Activated CD4-positive, alpha-beta T cell treated with anti-CD3 and anti-CD28 coated beads for 48 hours (primary cell): ENCODE data around the gene FAM170B.
A peak's percentile ranks its signal among the peaks of the same experiment; 100 is the strongest.

Source experiments
- DNase-seq: peaks from one replicate; pipeline ENCODE4 v3.0.0-alpha.2; 2020

The FAM170B gene

GRCh38 chr10:49168831-49169500 is 35.1 kb upstream of the FAM170B start:
- DNase-seq = no peak

DNA sequence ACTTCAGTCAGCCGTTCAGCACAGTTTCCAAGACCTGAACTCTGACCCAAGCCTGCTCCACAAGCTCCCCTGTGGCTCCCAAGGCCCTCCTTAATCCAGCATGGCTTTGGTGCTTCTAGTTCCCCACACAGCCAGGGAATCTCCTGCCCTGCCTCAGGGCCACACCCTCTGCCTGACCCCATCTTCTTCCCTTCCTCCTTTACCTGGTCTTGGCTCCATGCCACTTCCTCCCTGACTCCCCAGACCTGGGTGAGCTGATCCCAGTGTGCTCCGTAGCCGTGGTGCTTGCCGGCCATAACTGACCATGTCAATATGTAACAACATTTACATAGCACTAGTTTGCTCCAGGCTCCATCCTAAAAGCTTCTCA is 34.3 kb upstream of the FAM170B start:
- no peak for DNase-seq

GRCh38 chr10:49167425-49168170 is 33.8 kb upstream of the FAM170B start:
- DNase-seq = no peak

GRCh38 chr10:49166484-49167400 is 32.9 kb upstream of the FAM170B start:
- no peak for DNase-seq

- DNase-seq = no peak
Observed at GRCh38 chr10:49165821-49166483, 32.1 kb upstream of the FAM170B start.

DNA sequence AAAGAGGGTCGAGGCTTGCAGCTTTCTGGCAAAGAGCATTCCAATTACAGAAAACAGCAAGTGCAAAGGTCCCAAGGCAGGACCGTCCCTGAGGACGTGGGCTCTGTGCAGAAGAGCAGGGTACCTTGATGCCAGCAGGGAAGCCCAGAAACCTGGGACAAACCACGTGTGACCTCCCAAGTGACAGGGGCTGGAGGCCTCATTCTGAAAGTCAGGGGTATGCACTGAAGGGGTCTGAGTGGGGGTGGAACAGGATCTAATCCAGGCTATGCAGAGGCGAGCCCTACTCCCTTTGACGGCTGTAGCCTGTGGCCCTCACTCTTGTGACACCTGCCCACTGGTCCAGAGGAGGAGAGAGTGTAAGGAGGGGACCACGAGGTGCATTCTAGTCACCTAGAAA is 31.4 kb upstream of the FAM170B start:
- DNase-seq = no peak

- peak; percentile 58 for DNase-seq
Observed at GRCh38 chr10:49164559-49165188, 30.9 kb upstream of the FAM170B start.

DNA sequence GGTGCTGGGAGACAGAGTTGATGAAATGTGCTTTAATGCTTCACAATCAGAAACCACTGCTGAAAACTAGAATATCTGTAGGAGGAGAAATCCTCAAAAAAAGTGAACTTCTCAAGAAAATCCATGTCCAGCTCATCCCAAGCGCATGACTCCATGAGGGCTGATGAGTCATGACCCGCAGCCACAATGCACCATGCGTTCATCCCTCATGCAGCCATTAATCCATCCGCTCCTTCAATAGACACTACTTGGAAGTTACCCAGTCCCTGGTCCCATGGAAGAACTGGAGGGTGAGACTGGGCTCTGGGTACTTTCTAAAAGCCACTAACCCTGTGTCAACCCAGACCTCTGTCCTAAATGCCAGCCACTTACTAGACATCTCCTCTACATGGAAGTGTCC is 29.9 kb upstream of the FAM170B start:
- DNase-seq = no peak

DNA sequence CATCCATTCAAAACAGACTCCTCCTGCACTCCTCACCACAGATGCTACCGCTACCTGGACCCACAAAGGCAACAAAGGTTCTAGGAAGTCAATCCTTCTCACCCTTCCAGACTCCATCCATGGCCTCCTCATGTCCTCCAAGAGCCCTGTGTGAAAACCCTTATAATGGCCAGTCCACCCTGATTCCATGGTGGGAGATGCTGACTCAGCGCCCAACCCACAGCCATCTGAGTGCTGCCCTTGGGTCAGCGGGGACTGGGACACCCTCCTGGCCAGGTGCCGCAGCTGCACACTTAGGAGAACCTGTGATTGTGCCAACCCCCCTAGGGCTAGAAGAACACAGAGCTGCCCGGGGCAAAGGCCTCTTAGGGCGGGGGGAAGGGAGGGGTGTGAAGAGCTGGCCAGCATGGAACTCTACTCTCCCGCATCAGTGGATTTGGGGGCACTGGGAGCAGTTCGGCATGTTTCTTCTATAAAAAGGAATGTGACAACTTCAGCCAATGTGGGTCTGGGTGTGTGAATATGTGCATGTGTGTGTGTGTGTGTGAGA is 29.0 kb upstream of the FAM170B start:
- DNase-seq = no peak

DNA sequence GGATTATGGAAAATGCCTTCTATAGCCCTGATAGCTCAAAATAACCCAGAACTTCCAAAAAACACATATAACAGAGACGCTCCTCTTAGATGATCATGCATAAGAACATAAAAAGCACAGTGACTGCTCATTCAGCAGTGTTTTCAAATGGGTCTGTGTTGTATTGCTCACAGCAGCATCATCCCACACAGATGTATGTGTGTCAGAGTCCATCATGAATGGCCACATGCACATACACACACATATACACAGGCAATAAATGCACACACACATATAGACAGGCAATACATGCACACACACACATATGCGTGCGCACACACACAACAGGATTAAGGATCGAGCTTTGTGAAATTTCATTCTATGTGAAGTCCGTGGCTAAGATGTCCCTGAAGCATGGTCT is 28.2 kb upstream of the FAM170B start:
- DNase-seq = no peak

DNA sequence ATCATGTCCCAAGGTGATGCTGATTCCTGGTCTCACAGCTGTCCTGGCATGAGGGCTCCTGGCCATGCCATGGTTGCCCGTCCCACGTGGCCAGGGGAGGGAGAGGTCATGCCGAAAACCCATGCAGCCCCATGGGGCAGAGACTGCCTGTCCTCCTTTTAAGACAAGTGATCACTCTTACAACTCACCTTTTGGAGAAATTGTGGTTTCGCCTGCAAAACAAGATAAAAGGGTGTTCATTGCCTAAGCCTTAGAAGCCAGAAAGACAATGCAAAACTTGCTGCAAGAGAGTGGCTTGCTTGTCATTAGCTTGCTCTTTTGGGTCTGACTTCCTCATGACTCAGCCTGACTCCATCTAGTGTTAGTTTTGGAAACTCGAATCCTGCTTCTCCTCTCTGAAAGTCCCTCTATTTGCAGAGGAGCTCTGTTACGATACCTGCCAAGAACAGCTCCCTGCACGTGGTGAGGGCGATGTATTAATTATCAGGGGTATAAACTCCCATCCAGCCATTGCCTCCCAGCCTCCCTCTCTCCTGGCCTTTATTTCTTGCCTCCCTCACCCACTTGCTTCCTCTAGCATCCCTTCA is 27.7 kb upstream of the FAM170B start:
- no peak for DNase-seq

DNA sequence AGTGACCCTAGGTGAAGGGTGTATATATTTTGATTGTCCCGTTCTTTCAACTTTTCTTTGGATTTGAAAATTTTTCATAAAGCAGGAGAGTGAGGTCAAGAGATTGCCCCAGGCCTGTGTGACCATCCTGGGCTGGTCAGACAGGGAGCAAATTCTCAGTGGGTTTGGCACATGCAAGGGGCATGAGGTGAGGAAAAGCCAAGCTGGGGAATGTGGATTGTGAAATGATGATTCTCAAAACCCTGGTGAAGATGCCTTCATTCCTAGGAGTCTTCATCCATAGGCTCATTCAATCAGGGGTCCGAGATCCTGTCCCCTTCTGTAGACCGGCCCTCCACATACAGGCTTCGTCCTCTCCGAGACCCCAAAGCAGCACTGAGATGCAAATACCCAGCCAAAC is 27.0 kb upstream of the FAM170B start:
- no peak for DNase-seq

GRCh38 chr10:49160110-49160509 is 26.3 kb upstream of the FAM170B start:
- no peak for DNase-seq

- no peak for DNase-seq
Observed at GRCh38 chr10:49158915-49159314, 25.1 kb upstream of the FAM170B start.

GRCh38 chr10:49158404-49158803 is 24.6 kb upstream of the FAM170B start:
- no peak for DNase-seq

GRCh38 chr10:49157229-49157628 is 23.4 kb upstream of the FAM170B start:
- no peak for DNase-seq

- DNase-seq = no peak
Observed at GRCh38 chr10:49154641-49155040, 20.8 kb upstream of the FAM170B start.

- DNase-seq = no peak
Observed at GRCh38 chr10:49153971-49154370, 20.1 kb upstream of the FAM170B start.

DNA sequence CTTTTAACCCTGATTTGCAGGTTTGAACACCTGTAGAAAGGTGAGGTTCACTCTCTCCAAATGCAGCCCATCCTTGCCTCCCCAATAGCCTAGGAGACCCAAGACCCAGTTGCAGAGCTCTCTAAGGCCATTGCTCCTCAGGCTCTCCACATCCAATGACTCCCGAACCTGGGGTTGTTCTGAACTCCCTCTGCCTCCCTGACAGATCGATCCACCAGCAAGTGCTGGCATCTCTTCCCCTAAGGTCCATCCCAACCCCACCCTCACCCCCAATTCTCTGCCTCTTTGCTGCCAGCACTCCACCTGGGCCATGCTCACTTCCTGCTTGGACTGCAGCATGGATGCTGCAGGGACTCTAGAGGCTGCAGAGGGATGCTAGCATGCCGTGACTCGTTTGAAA is 19.3 kb upstream of the FAM170B start:
- no peak for DNase-seq

DNA sequence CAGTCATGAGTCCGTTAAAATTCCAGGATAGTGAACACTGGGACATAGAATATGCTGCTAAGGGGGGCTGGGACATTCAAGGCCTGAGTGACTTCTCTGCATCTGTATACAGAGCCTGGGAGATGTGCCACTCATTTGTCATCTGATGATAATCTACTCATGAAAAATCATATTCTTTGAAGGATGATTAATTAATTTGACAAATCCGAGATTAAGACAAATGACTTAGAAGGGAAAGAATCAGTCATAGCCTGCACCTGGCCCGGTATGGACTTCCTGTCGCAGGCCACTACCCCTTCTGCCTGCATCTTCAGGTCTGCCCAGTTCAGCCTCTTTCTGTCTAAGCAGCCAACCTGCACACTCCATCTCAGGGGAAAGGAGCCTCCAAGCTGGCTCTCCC is 18.8 kb upstream of the FAM170B start:
- no peak for DNase-seq

- DNase-seq = no peak
Observed at GRCh38 chr10:49152037-49152436, 18.2 kb upstream of the FAM170B start.

DNA sequence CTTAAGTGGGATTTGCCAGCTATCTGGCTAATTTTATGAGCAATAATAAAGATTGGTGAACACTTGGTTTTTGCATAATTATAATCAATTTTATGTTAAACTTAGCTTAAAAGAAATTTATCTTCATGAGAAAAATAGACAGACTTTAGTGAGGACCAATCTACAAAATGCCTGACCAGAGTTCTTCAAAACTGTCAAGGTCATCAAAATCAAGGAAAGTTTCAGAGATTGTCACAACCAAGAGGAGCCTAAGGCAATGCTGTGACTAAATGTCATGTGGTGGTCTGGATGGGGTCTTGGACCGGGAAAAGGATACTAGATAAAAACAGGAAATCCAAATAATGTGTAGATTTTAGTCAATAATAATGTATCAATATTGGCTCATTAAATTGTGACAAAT is 17.7 kb upstream of the FAM170B start:
- DNase-seq = no peak
